Stimulated activated CD4-positive, alpha-beta T cell treated with anti-CD3 and anti-CD28 coated beads, Interleukin-15, amount 100 ng/mL, for 1 hour (primary cell): ENCODE results near the gene SLC17A2.
"Not testable (repeated sequence)": the region's sequence is repeated elsewhere in the genome, so short reads cannot be mapped to it uniquely, and the experiment has no call there.

Experiments
- DNase-seq, 2 donors: peaks; one replicate each; pipeline ENCODE4 v3.0.0-alpha.2; 2020; ENCODE audit warnings: low read depth in 1 of 2, low spot score in 1 of 2

SLC17A2 gene

GRCh38 chr6:25952535-25952934 is 22.0 kb upstream of the SLC17A2 start:
- DNase-seq = no peak

- DNase-seq = no peak
Measured at GRCh38 chr6:25951296-25952032, 21.0 kb upstream of the SLC17A2 start.

GRCh38 chr6:25950297-25950696 is 19.8 kb upstream of the SLC17A2 start:
- DNase-seq = no peak

- DNase-seq = no peak
Measured at GRCh38 chr6:25949695-25950094, 19.2 kb upstream of the SLC17A2 start.

GRCh38 chr6:25947492-25947891 is 17.0 kb upstream of the SLC17A2 start:
- not testable (repeated sequence) for DNase-seq

GRCh38 chr6:25946631-25947030 is 16.1 kb upstream of the SLC17A2 start:
- no peak for DNase-seq

- not testable (repeated sequence) for DNase-seq
Measured at GRCh38 chr6:25945738-25946137, 15.2 kb upstream of the SLC17A2 start.

- DNase-seq = no peak
Measured at GRCh38 chr6:25944688-25945574, 14.4 kb upstream of the SLC17A2 start.

GRCh38 chr6:25943887-25944286 is 13.4 kb upstream of the SLC17A2 start:
- no peak for DNase-seq

- DNase-seq = no peak
Measured at GRCh38 chr6:25942561-25943147, 12.2 kb upstream of the SLC17A2 start.

GRCh38 chr6:25939593-25939992 is 9.1 kb upstream of the SLC17A2 start:
- no peak for DNase-seq

- no peak for DNase-seq
Measured at GRCh38 chr6:25935953-25936352, 5.5 kb upstream of the SLC17A2 start.

- DNase-seq = no peak
Measured at GRCh38 chr6:25934735-25935313, 4.3 kb upstream of the SLC17A2 start.

- DNase-seq = no peak
Measured at GRCh38 chr6:25934156-25934555, 3.7 kb upstream of the SLC17A2 start.

- DNase-seq = no peak
Measured at GRCh38 chr6:25931411-25931709, 869 bp upstream of the SLC17A2 start.

- DNase-seq = not testable (repeated sequence)
Measured at GRCh38 chr6:25929785-25930184, 706 bp downstream of the SLC17A2 start.

GRCh38 chr6:25928562-25929324 is 1.7 kb downstream of the SLC17A2 start:
- DNase-seq = no peak

GRCh38 chr6:25927756-25928216 is 2.7 kb downstream of the SLC17A2 start:
- DNase-seq = no peak

- DNase-seq = no peak
Measured at GRCh38 chr6:25927178-25927577, 3.3 kb downstream of the SLC17A2 start.

GRCh38 chr6:25925876-25926275 is 4.6 kb downstream of the SLC17A2 start:
- no peak for DNase-seq

- no peak for DNase-seq
Measured at GRCh38 chr6:25922301-25922700, 8.2 kb downstream of the SLC17A2 start.
